Esophagus squamous epithelium (tissue), 5 donors: ENCODE results near the gene RNF208. TPM values are rescaled to one million over a fixed set of nuclear protein-coding genes. Genes with fewer than 3 reads are reported as not detected.

Experiments used
- DNase-seq: peaks from one replicate; lab custom pipeline; 2025; lab: John Stamatoyannopoulos, UW
- H3K27ac ChIP-seq, 4 donors: fragments of 200-600 bp; sonication (generic); one replicate each; pipeline ENCODE4 v1.5.1; 2016 to 2019; ENCODE audit warnings: mild to moderate bottlenecking in 1 of 4
- H3K27me3 ChIP-seq, 4 donors: fragments of 200-600 bp; sonication (generic); 1 replicate in 3 of 4; 2 replicates in 1 of 4; pipeline versions ENCODE4 v1.5.1 to v1.6.0; 2017 to 2021; ENCODE audit warnings: antibody characterized with exemption in 1 of 4
- H3K36me3 ChIP-seq, 3 donors: fragments of 200-600 bp; sonication (generic); one replicate each; pipeline ENCODE4 v1.5.1; 2016 to 2019
- H3K4me1 ChIP-seq, 3 donors: fragments of 200-600 bp; sonication (generic); one replicate each; pipeline ENCODE4 v1.5.1; 2017 to 2019
- H3K4me3 ChIP-seq, 4 donors: fragments of 200-600 bp; sonication (generic); 1 replicate in 3 of 4; 2 replicates in 1 of 4; pipeline ENCODE4 v1.5.1; 2016 to 2019; ENCODE audit warnings: mild to moderate bottlenecking in 2 of 4, moderate library complexity in 1 of 4
- H3K9me3 ChIP-seq, 3 donors: fragments of 200-600 bp; sonication (generic); one replicate each; pipeline ENCODE4 v1.5.1; 2016 to 2019
- POLR2A ChIP-seq, 4 donors: fragments of 450-650 bp; IDR thresholded peaks; one replicate each; pipeline ENCODE4 v1.6.1; 2017; ENCODE audit warnings: antibody characterized with exemption in 4 of 4, mild to moderate bottlenecking in 4 of 4, moderate library complexity in 3 of 4
- WGBS, 2 donors: methylation state at CpG; one replicate each; pipeline ENCODE4 v1.1.5; 2018; 5-methylcytosine and 5-hydroxymethylcytosine counted together
- intact Hi-C: fragments of 100-400 bp; cut with DNase I; formaldehyde crosslinking; loops from one replicate; pipeline ENCODE4 v1.15.0; 2022
- total RNA-seq, 4 donors: library from RNA; depleted of rRNA; stranded (reverse); fragments of >200 nt; gene quantifications; one replicate each; pipeline ENCODE4 v1.1.0, GENCODE V29; 2016
- TF ChIP-seq, protein P1 (sequence below), 6 experiments: fragments of 450-650 bp in 4 of 6; fragments of 200-600 bp in 2 of 6; sonication (generic) in 2 of 6; IDR thresholded peaks; one replicate each; pipeline ENCODE4 v1.5.1; 2016 to 2019; ENCODE audit warnings: antibody characterized with exemption in 6 of 6, mild to moderate bottlenecking in 4 of 6, moderate library complexity in 4 of 6
- donor health status: DM: yes; HTN: yes; CAD: no.

The RNF208 gene
- total RNA-seq, 4 donors from 2014 or later, result 2.3 to 3.2 (median 2.5) TPM

GRCh38 chr9:137206602-137207001 is 15.4 kb downstream of the RNF208 start:
- Histone ChIP-seq H3K27ac (peak overlapping the region in 1 of 4 donors; percentile 88), H3K36me3 (peaks cover 0 to 26% (median 4%) of the 10 kb centered on the region in 3 donors), H3K4me3 (peak overlapping the region in 3 of 4 donors; percentile 98 to 99 (median 98)), H3K9me3 (no peaks in the 10 kb centered on the region), H3K27me3 (no peaks in the 10 kb centered on the region), H3K4me1 (peaks cover 32 to 53% (median 40%) of the 10 kb centered on the region in 3 donors)
- no peak for DNase-seq
- intact Hi-C loops, result no loop called here
- WGBS, 2 donors, result 73 to 79% methylated on average over 6 of the region's 7 CpGs
- TF ChIP-seq POLR2A (IDR thresholded peaks at IDR 0.05), result no peak
- TF ChIP-seq, protein P1, sequence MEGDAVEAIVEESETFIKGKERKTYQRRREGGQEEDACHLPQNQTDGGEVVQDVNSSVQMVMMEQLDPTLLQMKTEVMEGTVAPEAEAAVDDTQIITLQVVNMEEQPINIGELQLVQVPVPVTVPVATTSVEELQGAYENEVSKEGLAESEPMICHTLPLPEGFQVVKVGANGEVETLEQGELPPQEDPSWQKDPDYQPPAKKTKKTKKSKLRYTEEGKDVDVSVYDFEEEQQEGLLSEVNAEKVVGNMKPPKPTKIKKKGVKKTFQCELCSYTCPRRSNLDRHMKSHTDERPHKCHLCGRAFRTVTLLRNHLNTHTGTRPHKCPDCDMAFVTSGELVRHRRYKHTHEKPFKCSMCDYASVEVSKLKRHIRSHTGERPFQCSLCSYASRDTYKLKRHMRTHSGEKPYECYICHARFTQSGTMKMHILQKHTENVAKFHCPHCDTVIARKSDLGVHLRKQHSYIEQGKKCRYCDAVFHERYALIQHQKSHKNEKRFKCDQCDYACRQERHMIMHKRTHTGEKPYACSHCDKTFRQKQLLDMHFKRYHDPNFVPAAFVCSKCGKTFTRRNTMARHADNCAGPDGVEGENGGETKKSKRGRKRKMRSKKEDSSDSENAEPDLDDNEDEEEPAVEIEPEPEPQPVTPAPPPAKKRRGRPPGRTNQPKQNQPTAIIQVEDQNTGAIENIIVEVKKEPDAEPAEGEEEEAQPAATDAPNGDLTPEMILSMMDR (IDR thresholded peaks at IDR 0.05), result no peak

DNA sequence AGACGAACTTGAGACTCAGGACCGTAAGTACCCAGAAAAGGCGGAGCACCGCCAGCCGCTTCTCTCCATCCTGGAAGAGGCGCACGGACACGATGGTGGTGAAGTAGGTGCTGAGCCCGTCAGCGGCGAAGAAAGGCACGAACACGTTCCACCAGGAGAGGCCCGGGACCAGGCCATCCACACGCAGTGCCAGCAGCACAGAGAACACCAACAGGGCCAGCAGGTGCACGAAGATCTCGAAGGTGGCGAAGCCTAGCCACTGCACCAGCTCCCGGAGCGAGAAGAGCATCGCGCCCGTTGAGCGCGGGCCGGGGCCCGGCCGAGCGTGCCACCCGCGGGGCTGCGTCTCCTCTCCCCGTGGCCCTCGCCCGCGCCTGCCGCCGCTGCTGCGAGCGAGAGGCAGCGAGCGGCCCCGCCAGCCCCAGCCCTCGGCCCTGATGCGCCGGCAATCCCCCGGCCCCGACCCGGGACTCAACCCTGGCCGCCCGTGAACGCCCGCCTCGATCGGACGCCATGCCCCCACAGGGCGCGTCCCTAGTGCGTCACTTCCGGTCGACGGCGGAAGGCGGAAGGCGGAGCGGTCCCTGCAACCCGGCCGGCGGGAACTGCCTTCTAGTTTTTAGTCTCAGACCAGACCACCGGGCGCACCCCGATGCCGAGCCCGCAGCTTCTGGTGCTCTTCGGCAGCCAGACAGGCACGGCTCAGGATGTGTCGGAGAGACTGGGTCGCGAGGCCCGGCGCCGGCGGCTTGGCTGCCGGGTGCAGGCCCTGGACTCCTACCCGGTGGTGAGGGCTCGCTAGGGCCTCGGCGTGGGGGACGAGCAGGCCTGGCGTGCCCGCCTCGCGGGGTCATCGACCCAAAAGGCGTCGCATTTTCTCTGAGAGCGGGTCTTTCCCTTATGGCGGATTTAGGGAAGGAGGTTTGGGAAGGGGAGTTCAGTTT is 16.6 kb downstream of the RNF208 start, which contains the start of the genes NDOR1 and TMEM203:
Gene NDOR1 (plus strand): TSS at position 575 of the 944 bp plus-strand sequence. CDS start 78 bp downstream, at position 653.
Gene TMEM203 (minus strand): TSS at position 523 of the 944 bp plus-strand sequence. CDS start 234 bp downstream, at position 289.
- 0% methylated on average over 12 of the region's 98 CpGs; no CpG with 5 or more reads in 1 of the 2 donors for WGBS, 2 donors
- Histone ChIP-seq H3K4me1 (peaks cover 40 to 60% (median 45%) of the 10 kb centered on the region in 3 donors), H3K27me3 (no peaks in the 10 kb centered on the region), H3K27ac (peak within 1 kb of the TSS; percentile 88 to 96 (median 92)), H3K36me3 (peaks cover 0 to 21% (median 4%) of the 10 kb centered on the region in 3 donors), H3K9me3 (no peaks in the 10 kb centered on the region), H3K4me3 (peak within 1 kb of the TSS; percentile 93 to 99 (median 98))
- intact Hi-C loops, result no loop called here
- DNase-seq, result peak; percentile 54
- TF ChIP-seq, protein P1 (IDR thresholded peaks at IDR 0.05), result peak in 1 of 6 experiments; percentile 22
- peak in 3 of 4 donors; percentile 65 to 87 (median 70) for TF ChIP-seq POLR2A (IDR thresholded peaks at IDR 0.05)

GRCh38 chr9:137204731-137205125 is 17.3 kb downstream of the RNF208 start:
- TF ChIP-seq, protein P1 (IDR thresholded peaks at IDR 0.05), result no peak
- TF ChIP-seq POLR2A (IDR thresholded peaks at IDR 0.05), result no peak
- DNase-seq, result no peak
- peaks cover 42 to 63% (median 46%) of the 10 kb centered on the region in 3 donors for H3K4me1 ChIP-seq
- no peaks in the 10 kb centered on the region for H3K27me3 ChIP-seq
- intact Hi-C loops, result no loop called here
- H3K9me3 ChIP-seq, result no peaks in the 10 kb centered on the region
- 17 to 50% methylated on average over 2 to 15 of the region's 21 CpGs for WGBS, 2 donors
- peak overlapping the region; percentile 93 to 99 (median 98) for H3K4me3 ChIP-seq
- H3K27ac ChIP-seq, result peak overlapping the region; percentile 88 to 96 (median 92)
- peaks cover 0 to 15% (median 0%) of the 10 kb centered on the region in 3 donors for H3K36me3 ChIP-seq

DNA sequence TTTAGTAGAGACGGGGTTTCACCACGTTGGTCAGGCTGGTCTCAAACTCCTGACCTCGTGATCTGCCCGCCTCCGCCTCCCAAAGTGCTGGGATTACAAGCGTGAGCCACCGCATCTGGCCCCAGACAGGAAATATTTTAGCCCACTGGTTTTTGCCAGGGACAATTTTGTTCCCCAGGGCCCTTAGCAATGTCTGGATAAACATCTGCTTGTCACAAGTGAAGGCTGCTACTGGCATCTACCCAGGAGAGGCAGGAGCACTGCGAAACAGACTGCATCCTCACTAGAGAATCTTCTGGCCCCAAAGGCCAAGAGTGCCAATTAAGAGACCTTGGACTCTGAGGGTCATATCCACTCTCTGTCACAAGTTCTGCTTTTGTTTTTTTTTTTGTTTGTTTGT is 19.1 kb downstream of the RNF208 start:
- no peaks in the 10 kb centered on the region for H3K36me3 ChIP-seq
- no peaks in the 10 kb centered on the region for H3K27me3 ChIP-seq
- DNase-seq, result no peak
- no peak overlapping the region for H3K4me3 ChIP-seq
- no peak for TF ChIP-seq POLR2A (IDR thresholded peaks at IDR 0.05)
- TF ChIP-seq, protein P1 (IDR thresholded peaks at IDR 0.05), result no peak
- peaks cover 58 to 80% (median 64%) of the 10 kb centered on the region in 3 donors for H3K4me1 ChIP-seq
- WGBS, 2 donors, result 74 to 78% methylated on average over 5 to 6 of the region's 8 CpGs
- no peak overlapping the region for H3K27ac ChIP-seq
- H3K9me3 ChIP-seq, result no peaks in the 10 kb centered on the region
- intact Hi-C loops, result no loop called here
